ENCODE data around the gene TRAP1.
"Not testable (repeated sequence)": the region's sequence is repeated elsewhere in the genome, so short reads cannot be mapped to it uniquely, and the experiment has no call there.

TRAP1 gene

GRCh38 chr16:3736116-3736515 lies 18.8 kb upstream of the TRAP1 start:
- no peak for DNase-seq (ENCODE audit: low read depth)

GRCh38 chr16:3735541-3735940 lies 18.2 kb upstream of the TRAP1 start:
- no peak for DNase-seq (ENCODE audit: low read depth)

- no peak for DNase-seq (ENCODE audit: low read depth)
These were observed 17.5 kb upstream of the TRAP1 start for GRCh38 chr16:3734758-3735221.

- no peak for DNase-seq (ENCODE audit: low read depth)
These were observed 16.9 kb upstream of the TRAP1 start for GRCh38 chr16:3734084-3734757.

- DNase-seq (ENCODE audit: low read depth), result no peak
These were observed 14.8 kb upstream of the TRAP1 start for GRCh38 chr16:3732171-3732570.

GRCh38 chr16:3731126-3731935 lies 14.0 kb upstream of the TRAP1 start:
- no peak for DNase-seq (ENCODE audit: low read depth)

- DNase-seq (ENCODE audit: low read depth), result no peak
These were observed 13.1 kb upstream of the TRAP1 start for GRCh38 chr16:3730161-3731125.

- DNase-seq (ENCODE audit: low read depth), result no peak
These were observed 12.1 kb upstream of the TRAP1 start for GRCh38 chr16:3729161-3730112.

GRCh38 chr16:3728424-3729160 lies 11.3 kb upstream of the TRAP1 start:
- DNase-seq (ENCODE audit: low read depth), result no peak

GRCh38 chr16:3727806-3728381 lies 10.6 kb upstream of the TRAP1 start:
- no peak for DNase-seq (ENCODE audit: low read depth)

GRCh38 chr16:3726021-3726687 lies 8.8 kb upstream of the TRAP1 start:
- no peak for DNase-seq (ENCODE audit: low read depth)

- no peak for DNase-seq (ENCODE audit: low read depth)
These were observed 8.0 kb upstream of the TRAP1 start for GRCh38 chr16:3725276-3725675.

- no peak for DNase-seq (ENCODE audit: low read depth)
These were observed 5.2 kb upstream of the TRAP1 start for GRCh38 chr16:3722508-3722907.

GRCh38 chr16:3720418-3720817 lies 3.1 kb upstream of the TRAP1 start:
- no peak for DNase-seq (ENCODE audit: low read depth)

- DNase-seq (ENCODE audit: low read depth), result no peak
These were observed 1.3 kb upstream of the TRAP1 start for GRCh38 chr16:3718628-3719027.

GRCh38 chr16:3718019-3718391 lies 681 bp upstream of the TRAP1 start:
- no peak for DNase-seq (ENCODE audit: low read depth)

GRCh38 chr16:3716831-3717234 lies 491 bp downstream of the TRAP1 start:
- DNase-seq (ENCODE audit: low read depth), result no peak

- DNase-seq (ENCODE audit: low read depth), result no peak
These were observed 1.9 kb downstream of the TRAP1 start for GRCh38 chr16:3715430-3715829.

GRCh38 chr16:3714378-3714777 lies 2.9 kb downstream of the TRAP1 start:
- DNase-seq (ENCODE audit: low read depth), result not testable (repeated sequence)

Measured in GM04504 (cell line).